Psoas muscle (tissue), 8 donors: ENCODE measurements around the gene TSPAN9. TPM values are rescaled to one million over a fixed set of nuclear protein-coding genes. Genes with fewer than 3 reads are reported as not detected.

ENCODE experiments used
- ATAC-seq, 4 donors: fragments of 200-7000 bp; cut with Tn5 transposase; one replicate each; pipeline ENCODE4 v1.9.1; 2020; ENCODE audit warnings: moderate library complexity in 3 of 4, mild to moderate bottlenecking in 2 of 4
- DNase-seq, 2 donors: peaks; one replicate each; pipeline ENCODE4 v3.0.0-alpha.2; 2020
- H3K27ac ChIP-seq: fragments of 200-600 bp; one replicate; pipeline ENCODE4 v1.8.0; 2022
- H3K27me3 ChIP-seq, 3 donors: fragments of 200-600 bp in 1 of 3; one replicate each; pipeline versions ENCODE4 v1.6.1 to v1.8.0; 2013 to 2022; ENCODE audit warnings: low read length in 2 of 3, mild to moderate bottlenecking in 2 of 3, moderate library complexity in 1 of 3; ENCODE audit not compliant: insufficient read depth in 3 of 3
- H3K36me3 ChIP-seq, 2 donors: fragments of 200-600 bp in 1 of 2; one replicate each; pipeline versions ENCODE4 v1.6.1 to v1.8.0; 2013 to 2022; ENCODE audit warnings: low read depth in 1 of 2, mild to moderate bottlenecking in 1 of 2, moderate library complexity in 1 of 2; ENCODE audit not compliant: insufficient read depth in 1 of 2
- H3K4me1 ChIP-seq: fragments of 200-600 bp; one replicate; pipeline ENCODE4 v1.8.0; 2022
- H3K4me3 ChIP-seq: fragments of 200-600 bp; one replicate; pipeline ENCODE4 v1.8.0; 2022; ENCODE audit warnings: mild to moderate bottlenecking
- H3K9me3 ChIP-seq: fragments of 200-600 bp; one replicate; pipeline ENCODE4 v1.8.0; 2022
- WGBS, 3 donors: extraction: QIAGEN DNeasy Blood & Tissue Kit; methylation state at CpG; one replicate each; pipeline versions ENCODE4 v1.1.6 to v1.1.7; 2013; 5-methylcytosine and 5-hydroxymethylcytosine counted together
- intact Hi-C, 2 donors: fragments of 100-400 bp; cut with DNase I; formaldehyde crosslinking; loops; one replicate each; pipeline versions ENCODE4 v1.11.0 to v1.14.2; 2022
- polyA plus RNA-seq, 3 donors: library from polyadenylated mRNA; stranded (reverse); fragments of 200-250 nt; gene quantifications; one replicate each; pipeline ENCODE4 v1.2.3, GENCODE V29; 2013
- total RNA-seq, 4 donors: library from RNA; stranded (reverse); fragmentation: NEBNext Ultra II Directional in 2 of 4; extraction: Animal tissue kit (Norgen Biotek cat#: 25700) in 2 of 4; gene quantifications; one replicate each; pipeline versions ENCODE4 v1.2.1 to v1.2.4, GENCODE V29; 2021 to 2023
- TF ChIP-seq, protein P1 (sequence below): fragments of 200-600 bp; IDR thresholded peaks from one replicate; pipeline ENCODE4 v1.8.0; 2022; ENCODE audit warnings: antibody characterized with exemption
- donor health status: healthy with polysubstance abuse.
- donor health status: DM: no; HTN: no; CAD: no; lungs with moderate emphysema.
- donor health status: Bipolar disorder and iron deficiency.
- donor health status: healthy.
- donor health status: DM: yes; HTN: yes; CAD: no.
- donor health status: DM: no; HTN: no; CAD: no.
- donor health status: DM: no; HTN: no; CAD: no.
- donor health status: DM: yes; HTN: yes; CAD: no.

Gene TSPAN9
- total and polyA plus RNA-seq, 7 donors = 6.4 to 28.0 (median 11.6) TPM

GRCh38 chr12:3165078-3165980 is 88.2 kb downstream of the TSPAN9 start:
- Histone ChIP-seq H3K27ac (no peak overlapping the region), H3K36me3 (no peaks in the 10 kb centered on the region), H3K4me1 (no peaks in the 10 kb centered on the region), H3K9me3 (no peaks in the 10 kb centered on the region), H3K27me3 (no peaks in the 10 kb centered on the region), H3K4me3 (no peak overlapping the region)
- ATAC-seq (no peak), DNase-seq (no peak)
- WGBS, 3 donors = 86 to 92% (median 91%) methylated on average over 22 of the region's 22 CpGs
- intact Hi-C loops = no loop called here
- TF ChIP-seq, protein P1, sequence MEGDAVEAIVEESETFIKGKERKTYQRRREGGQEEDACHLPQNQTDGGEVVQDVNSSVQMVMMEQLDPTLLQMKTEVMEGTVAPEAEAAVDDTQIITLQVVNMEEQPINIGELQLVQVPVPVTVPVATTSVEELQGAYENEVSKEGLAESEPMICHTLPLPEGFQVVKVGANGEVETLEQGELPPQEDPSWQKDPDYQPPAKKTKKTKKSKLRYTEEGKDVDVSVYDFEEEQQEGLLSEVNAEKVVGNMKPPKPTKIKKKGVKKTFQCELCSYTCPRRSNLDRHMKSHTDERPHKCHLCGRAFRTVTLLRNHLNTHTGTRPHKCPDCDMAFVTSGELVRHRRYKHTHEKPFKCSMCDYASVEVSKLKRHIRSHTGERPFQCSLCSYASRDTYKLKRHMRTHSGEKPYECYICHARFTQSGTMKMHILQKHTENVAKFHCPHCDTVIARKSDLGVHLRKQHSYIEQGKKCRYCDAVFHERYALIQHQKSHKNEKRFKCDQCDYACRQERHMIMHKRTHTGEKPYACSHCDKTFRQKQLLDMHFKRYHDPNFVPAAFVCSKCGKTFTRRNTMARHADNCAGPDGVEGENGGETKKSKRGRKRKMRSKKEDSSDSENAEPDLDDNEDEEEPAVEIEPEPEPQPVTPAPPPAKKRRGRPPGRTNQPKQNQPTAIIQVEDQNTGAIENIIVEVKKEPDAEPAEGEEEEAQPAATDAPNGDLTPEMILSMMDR = no peak

GRCh38 chr12:3167636-3168035 is 90.5 kb downstream of the TSPAN9 start:
- intact Hi-C loops = no loop called here
- ATAC-seq (no peak), DNase-seq (peak in 1 of 2 donors; percentile 41)
- no peaks in the 10 kb centered on the region for H3K9me3 ChIP-seq
- no peaks in the 10 kb centered on the region for H3K27me3 ChIP-seq
- H3K27ac ChIP-seq = no peak overlapping the region
- no peak overlapping the region for H3K4me3 ChIP-seq
- WGBS, 3 donors = 79 to 92% (median 92%) methylated on average over 2 to 3 of the region's 3 CpGs
- H3K36me3 ChIP-seq = no peaks in the 10 kb centered on the region
- TF ChIP-seq, protein P1 = no peak
- H3K4me1 ChIP-seq = no peaks in the 10 kb centered on the region

- Histone ChIP-seq H3K27ac (no peak overlapping the region), H3K27me3 (no peaks in the 10 kb centered on the region), H3K4me1 (no peaks in the 10 kb centered on the region), H3K36me3 (no peaks in the 10 kb centered on the region), H3K4me3 (no peak overlapping the region), H3K9me3 (no peaks in the 10 kb centered on the region)
- peak; percentile 42 to 72 for DNase-seq
- WGBS, 3 donors = 76 to 81% (median 80%) methylated on average over 22 of the region's 22 CpGs
- intact Hi-C loops = no loop called here
- ATAC-seq = peak in 3 of 4 donors; percentile 23 to 55 (median 50)
- TF ChIP-seq, protein P1 = no peak
These were observed 91.3 kb downstream of the TSPAN9 start for GRCh38 chr12:3168223-3169221.

DNA sequence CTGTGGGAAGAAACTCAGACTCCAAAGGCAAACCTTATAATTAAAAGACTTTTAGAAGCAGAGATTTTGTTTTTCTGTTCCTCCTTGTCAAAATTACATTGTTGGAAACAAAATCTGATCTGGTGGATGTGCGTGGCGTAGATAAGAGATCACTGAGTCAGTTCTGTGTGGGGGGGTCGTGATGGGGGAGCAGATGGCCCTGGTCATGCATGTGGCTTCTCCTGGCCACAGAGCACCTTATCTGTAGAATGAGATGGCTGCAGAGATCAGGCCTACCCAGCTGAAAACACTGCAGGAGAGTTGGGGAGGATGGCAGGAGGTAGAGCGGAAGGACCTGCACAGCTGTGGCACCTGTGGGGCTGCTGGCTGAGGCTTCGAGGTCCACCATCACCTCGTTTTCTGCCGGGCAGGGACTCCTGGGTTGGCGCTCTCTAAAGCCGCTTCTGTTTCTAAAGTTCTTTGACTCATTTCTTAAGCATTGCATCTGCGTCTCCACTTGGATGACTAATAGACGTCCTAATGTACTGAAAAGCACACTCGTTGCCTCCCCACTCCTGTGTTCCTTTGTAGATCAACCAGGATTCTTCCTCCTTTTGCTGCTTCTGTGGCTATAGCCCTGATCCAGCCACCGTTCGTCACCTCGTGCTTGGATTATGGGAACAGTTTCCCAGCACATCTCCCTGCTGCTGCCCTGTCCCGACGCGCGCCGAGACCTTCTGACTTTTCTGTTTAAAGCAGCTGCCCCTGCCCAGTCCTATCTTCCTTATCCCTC is 93.4 kb downstream of the TSPAN9 start:
- Histone ChIP-seq H3K9me3 (no peaks in the 10 kb centered on the region), H3K36me3 (no peaks in the 10 kb centered on the region), H3K27me3 (no peaks in the 10 kb centered on the region), H3K27ac (no peak overlapping the region), H3K4me1 (no peaks in the 10 kb centered on the region), H3K4me3 (no peak overlapping the region)
- TF ChIP-seq, protein P1 = no peak
- WGBS, 3 donors = 92 to 95% (median 93%) methylated on average over 20 of the region's 20 CpGs
- no peak for ATAC-seq
- DNase-seq = peak in 1 of 2 donors; percentile 11
- intact Hi-C loops = no loop called here
